ENCODE data around the gene KRT82.

The KRT82 gene

GRCh38 chr12:52405922-52406385 lies at the start of gene KRT82:
Gene KRT82 (minus strand): TSS chr12:52406335. CDS start chr12:52406277, 58 bp downstream.
- Histone ChIP-seq H3K27ac (ENCODE audit: low read depth, low read length, poor library complexity, severe bottlenecking) (no peak within 1 kb of the TSS), H4K20me1 (ENCODE audit: insufficient read depth, low read length) (no peaks in the 10 kb centered on the region), H2AFZ (ENCODE audit: low read length) (no peak within 1 kb of the TSS), H3F3A (ENCODE audit: insufficient read depth, low read length) (no peaks in the 10 kb centered on the region), H3K79me2 (ENCODE audit: insufficient read depth, low read length) (no peaks in the 10 kb centered on the region), H3K36me3 (ENCODE audit: insufficient read depth, low read length) (no peaks in the 10 kb centered on the region), H3K4me3 (ENCODE audit: low read depth, low read length, poor library complexity, severe bottlenecking) (no peak within 1 kb of the TSS), H3K9me2 (ENCODE audit: low read depth, low read length) (no peaks in the 10 kb centered on the region), H3K9me3 (ENCODE audit: low read length) (no peaks in the 10 kb centered on the region), H3K9ac (ENCODE audit: low read length) (no peak within 1 kb of the TSS), H3K4me1 (ENCODE audit: insufficient read depth, low read length, severe bottlenecking) (no peaks in the 10 kb centered on the region), H3K27me3 (ENCODE audit: insufficient read depth, low read length) (no peaks in the 10 kb centered on the region), H3K4me2 (ENCODE audit: low read length) (no peak within 1 kb of the TSS)
- TF ChIP-seq EZH2 (IDR thresholded peaks at IDR 0.05; ENCODE audit: borderline replicate concordance, low read length), result no peak
- TF ChIP-seq, protein P1, sequence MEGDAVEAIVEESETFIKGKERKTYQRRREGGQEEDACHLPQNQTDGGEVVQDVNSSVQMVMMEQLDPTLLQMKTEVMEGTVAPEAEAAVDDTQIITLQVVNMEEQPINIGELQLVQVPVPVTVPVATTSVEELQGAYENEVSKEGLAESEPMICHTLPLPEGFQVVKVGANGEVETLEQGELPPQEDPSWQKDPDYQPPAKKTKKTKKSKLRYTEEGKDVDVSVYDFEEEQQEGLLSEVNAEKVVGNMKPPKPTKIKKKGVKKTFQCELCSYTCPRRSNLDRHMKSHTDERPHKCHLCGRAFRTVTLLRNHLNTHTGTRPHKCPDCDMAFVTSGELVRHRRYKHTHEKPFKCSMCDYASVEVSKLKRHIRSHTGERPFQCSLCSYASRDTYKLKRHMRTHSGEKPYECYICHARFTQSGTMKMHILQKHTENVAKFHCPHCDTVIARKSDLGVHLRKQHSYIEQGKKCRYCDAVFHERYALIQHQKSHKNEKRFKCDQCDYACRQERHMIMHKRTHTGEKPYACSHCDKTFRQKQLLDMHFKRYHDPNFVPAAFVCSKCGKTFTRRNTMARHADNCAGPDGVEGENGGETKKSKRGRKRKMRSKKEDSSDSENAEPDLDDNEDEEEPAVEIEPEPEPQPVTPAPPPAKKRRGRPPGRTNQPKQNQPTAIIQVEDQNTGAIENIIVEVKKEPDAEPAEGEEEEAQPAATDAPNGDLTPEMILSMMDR (IDR thresholded peaks at IDR 0.05; ENCODE audit: low read length), result no peak

- Histone ChIP-seq H3K4me2 (ENCODE audit: low read length) (no peak overlapping the region), H4K20me1 (ENCODE audit: insufficient read depth, low read length) (no peaks in the 10 kb centered on the region), H3K9me2 (ENCODE audit: low read depth, low read length) (no peaks in the 10 kb centered on the region), H3K9me3 (ENCODE audit: low read length) (no peaks in the 10 kb centered on the region), H2AFZ (ENCODE audit: low read length) (no peak overlapping the region), H3K79me2 (ENCODE audit: insufficient read depth, low read length) (no peaks in the 10 kb centered on the region), H3K27me3 (ENCODE audit: insufficient read depth, low read length) (no peaks in the 10 kb centered on the region), H3K36me3 (ENCODE audit: insufficient read depth, low read length) (no peaks in the 10 kb centered on the region), H3K9ac (ENCODE audit: low read length) (no peak overlapping the region), H3K27ac (ENCODE audit: low read depth, low read length, poor library complexity, severe bottlenecking) (no peak overlapping the region), H3K4me3 (ENCODE audit: low read depth, low read length, poor library complexity, severe bottlenecking) (no peak overlapping the region), H3F3A (ENCODE audit: insufficient read depth, low read length) (no peaks in the 10 kb centered on the region), H3K4me1 (ENCODE audit: insufficient read depth, low read length, severe bottlenecking) (no peaks in the 10 kb centered on the region)
- no peak for TF ChIP-seq EZH2 (IDR thresholded peaks at IDR 0.05; ENCODE audit: borderline replicate concordance, low read length)
- TF ChIP-seq, protein P1 (IDR thresholded peaks at IDR 0.05; ENCODE audit: low read length), result no peak
These were observed 49.7 kb upstream of the KRT82 start for GRCh38 chr12:52455821-52456220.

GRCh38 chr12:52454411-52455201 lies 48.5 kb upstream of the KRT82 start:
- Histone ChIP-seq H3K4me1 (ENCODE audit: insufficient read depth, low read length, severe bottlenecking) (no peaks in the 10 kb centered on the region), H3K36me3 (ENCODE audit: insufficient read depth, low read length) (no peaks in the 10 kb centered on the region), H3K27ac (ENCODE audit: low read depth, low read length, poor library complexity, severe bottlenecking) (no peak overlapping the region), H3K9me3 (ENCODE audit: low read length) (no peaks in the 10 kb centered on the region), H3K4me2 (ENCODE audit: low read length) (no peak overlapping the region), H4K20me1 (ENCODE audit: insufficient read depth, low read length) (no peaks in the 10 kb centered on the region), H3K27me3 (ENCODE audit: insufficient read depth, low read length) (no peaks in the 10 kb centered on the region), H2AFZ (ENCODE audit: low read length) (no peak overlapping the region), H3K9ac (ENCODE audit: low read length) (no peak overlapping the region), H3K79me2 (ENCODE audit: insufficient read depth, low read length) (no peaks in the 10 kb centered on the region), H3K9me2 (ENCODE audit: low read depth, low read length) (no peaks in the 10 kb centered on the region), H3F3A (ENCODE audit: insufficient read depth, low read length) (no peaks in the 10 kb centered on the region), H3K4me3 (ENCODE audit: low read depth, low read length, poor library complexity, severe bottlenecking) (no peak overlapping the region)
- no peak for TF ChIP-seq EZH2 (IDR thresholded peaks at IDR 0.05; ENCODE audit: borderline replicate concordance, low read length)
- TF ChIP-seq, protein P1 (IDR thresholded peaks at IDR 0.05; ENCODE audit: low read length), result no peak

Data from OCI-LY1 (cell line).